Measurements from ENCODE around the gene ARSJ.

- TF ChIP-seq POLR2A (IDR thresholded peaks at IDR 0.05), result no peak
- TF ChIP-seq CTCF (IDR thresholded peaks at IDR 0.05), result no peak
Observed at GRCh38 chr4:113993887-113994286, 14.4 kb upstream of the ARSJ start.

Data from uterus (tissue), 2 donors.